GM12873 (cell line): ENCODE results near the gene PCDHGA8.

Experiments
- CTCF ChIP-seq: IDR thresholded peaks from 2 replicates; pipeline ENCODE4 v1.5.1; 2012; ENCODE audit warnings: low read depth, mild to moderate bottlenecking, moderate library complexity, low read length, control low read depth; ENCODE audit not compliant: insufficient read depth; ENCODE audit errors: missing control alignments

PCDHGA8 gene

GRCh38 chr5:141419074-141419880 lies 26.8 kb downstream of the PCDHGA8 start:
- TF ChIP-seq CTCF, result no peak

- peak; percentile 37 for TF ChIP-seq CTCF
Observed at GRCh38 chr5:141420855-141421488, 28.5 kb downstream of the PCDHGA8 start, which contains the start of gene PCDHGA11. TSS of gene PCDHGA11 (plus strand) at chr5:141421051. CDS start at chr5:141421228, 177 bp downstream.

- TF ChIP-seq CTCF, result no peak
Observed at GRCh38 chr5:141421489-141421855, 29.0 kb downstream of the PCDHGA8 start.

GRCh38 chr5:141422742-141423291 lies 30.4 kb downstream of the PCDHGA8 start:
- TF ChIP-seq CTCF, result no peak

- TF ChIP-seq CTCF, result no peak
Observed at GRCh38 chr5:141427783-141428426, 35.5 kb downstream of the PCDHGA8 start.

GRCh38 chr5:141430332-141431113 lies 38.1 kb downstream of the PCDHGA8 start, which contains the start of gene PCDHGA12:
TSS of gene PCDHGA12 (plus strand) at chr5:141430507. CDS start at chr5:141430760, 253 bp downstream.
- TF ChIP-seq CTCF, result peak; percentile 74
